Measurements from ENCODE around the gene HOTAIR. TPM values are rescaled to one million over a fixed set of nuclear protein-coding genes. Genes with fewer than 3 reads are reported as not detected.
A peak's percentile ranks its signal among the peaks of the same experiment; 100 is the strongest.

The HOTAIR gene
- total RNA-seq, 1 donor from 2014 or later: not detected

- Mint-ChIP-seq H3K27ac (peak within 1 kb of the TSS; percentile 52), H3K36me3 (ENCODE audit: insufficient read depth) (no peaks in the 10 kb centered on the region), H3K9me3 (ENCODE audit: low read depth) (no peaks in the 10 kb centered on the region), H3K4me1 (ENCODE audit: low read depth) (peaks cover 3% of the 10 kb centered on the region), H3K4me3 (ENCODE audit: low read depth) (no peak within 1 kb of the TSS), H3K27me3 (peaks cover 94% of the 10 kb centered on the region)
- DNase-seq (ENCODE audit: low spot score, unreplicated experiment): peak; percentile 64
- TF ChIP-seq CTCF (IDR thresholded peaks at IDR 0.05; ENCODE audit: unreplicated experiment): peak; percentile 66
Measured at GRCh38 chr12:53984901-53985691, 10.3 kb upstream of the HOTAIR start, which contains the start of gene HOXC10. Gene HOXC10, plus strand, starts transcription at chr12:53985146. Its CDS starts 114 bp downstream, at chr12:53985260.

GRCh38 chr12:53983950-53984572 is 9.3 kb upstream of the HOTAIR start:
- no peak for TF ChIP-seq CTCF (IDR thresholded peaks at IDR 0.05; ENCODE audit: unreplicated experiment)

GRCh38 chr12:53983568-53983949 is 8.8 kb upstream of the HOTAIR start:
- no peak overlapping the region for H3K4me3 Mint-ChIP-seq (ENCODE audit: low read depth)
- peaks cover 94% of the 10 kb centered on the region for H3K27me3 Mint-ChIP-seq
- H3K4me1 Mint-ChIP-seq (ENCODE audit: low read depth): peaks cover 3% of the 10 kb centered on the region
- DNase-seq (ENCODE audit: low spot score, unreplicated experiment): no peak
- no peaks in the 10 kb centered on the region for H3K36me3 Mint-ChIP-seq (ENCODE audit: insufficient read depth)
- no peak overlapping the region for H3K27ac Mint-ChIP-seq
- no peak for TF ChIP-seq CTCF (IDR thresholded peaks at IDR 0.05; ENCODE audit: unreplicated experiment)
- H3K9me3 Mint-ChIP-seq (ENCODE audit: low read depth): no peaks in the 10 kb centered on the region

More at GRCh38 chr12:53983950-53984572, 9.3 kb upstream of the HOTAIR start:
- peaks cover 94% of the 10 kb centered on the region for H3K27me3 Mint-ChIP-seq
- DNase-seq (ENCODE audit: low spot score, unreplicated experiment): no peak
- H3K4me1 Mint-ChIP-seq (ENCODE audit: low read depth): peaks cover 3% of the 10 kb centered on the region
- H3K4me3 Mint-ChIP-seq (ENCODE audit: low read depth): no peak overlapping the region
- H3K27ac Mint-ChIP-seq: no peak overlapping the region
- H3K9me3 Mint-ChIP-seq (ENCODE audit: low read depth): no peaks in the 10 kb centered on the region
- no peaks in the 10 kb centered on the region for H3K36me3 Mint-ChIP-seq (ENCODE audit: insufficient read depth)

- H3K4me3 Mint-ChIP-seq (ENCODE audit: low read depth): no peak overlapping the region
- H3K27ac Mint-ChIP-seq: no peak overlapping the region
- H3K27me3 Mint-ChIP-seq: peaks cover 94% of the 10 kb centered on the region
- no peaks in the 10 kb centered on the region for H3K9me3 Mint-ChIP-seq (ENCODE audit: low read depth)
- no peaks in the 10 kb centered on the region for H3K36me3 Mint-ChIP-seq (ENCODE audit: insufficient read depth)
- no peak for TF ChIP-seq CTCF (IDR thresholded peaks at IDR 0.05; ENCODE audit: unreplicated experiment)
- H3K4me1 Mint-ChIP-seq (ENCODE audit: low read depth): peaks cover 3% of the 10 kb centered on the region
- no peak for DNase-seq (ENCODE audit: low spot score, unreplicated experiment)
Measured at GRCh38 chr12:53982648-53983567, 8.2 kb upstream of the HOTAIR start.

All from progenitor cell of endocrine pancreas (in vitro differentiated cells).